Measurements from ENCODE around the gene LDLRAD4.

LDLRAD4 gene

DNA sequence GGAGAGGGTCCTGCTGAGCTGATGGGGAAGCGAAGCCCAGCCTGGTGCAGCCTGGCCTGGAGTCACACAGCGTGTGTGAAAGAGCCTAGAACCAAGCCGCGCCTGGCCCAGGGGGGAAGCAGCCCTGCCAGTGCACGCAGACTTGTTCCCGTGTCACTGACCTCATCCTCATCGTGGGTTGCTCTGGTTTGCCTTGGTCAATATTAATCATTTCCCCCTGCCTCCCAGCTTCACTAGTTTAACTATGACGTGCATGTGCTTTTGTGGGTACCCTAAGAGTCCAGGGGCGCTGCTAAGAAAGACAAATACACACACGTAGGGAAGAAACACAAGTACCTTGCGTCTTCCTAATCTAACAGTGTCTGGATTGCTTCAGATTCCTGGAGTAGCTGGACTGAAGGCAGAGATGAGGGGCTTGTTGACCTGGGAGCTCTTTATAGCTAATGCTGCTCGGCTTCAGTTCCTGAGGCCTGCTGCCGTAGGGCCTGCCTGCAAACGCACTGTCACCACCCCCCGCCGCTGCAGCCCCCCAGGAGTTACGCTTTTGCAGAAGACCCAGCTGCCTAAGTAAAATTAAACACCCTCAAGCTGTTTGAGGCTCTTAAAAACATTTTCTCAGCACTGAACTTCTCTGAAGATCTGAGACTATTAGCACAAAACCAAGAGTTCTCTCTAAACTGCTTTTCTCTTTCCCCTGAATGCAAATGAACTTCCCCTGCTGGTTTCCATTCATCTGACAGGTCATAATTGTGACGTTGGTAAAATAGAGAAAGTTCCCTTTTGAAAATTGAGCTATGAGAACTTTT, 348.6 kb downstream of the LDLRAD4 start:
- DNase-seq = peak; percentile 38

- peak; percentile 23 for DNase-seq
Observed at GRCh38 chr18:13568443-13569392, 350.2 kb downstream of the LDLRAD4 start.

- DNase-seq = no peak
Observed at GRCh38 chr18:13570216-13570615, 351.7 kb downstream of the LDLRAD4 start.

GRCh38 chr18:13570856-13571495, 352.4 kb downstream of the LDLRAD4 start:
- no peak for DNase-seq

DNA sequence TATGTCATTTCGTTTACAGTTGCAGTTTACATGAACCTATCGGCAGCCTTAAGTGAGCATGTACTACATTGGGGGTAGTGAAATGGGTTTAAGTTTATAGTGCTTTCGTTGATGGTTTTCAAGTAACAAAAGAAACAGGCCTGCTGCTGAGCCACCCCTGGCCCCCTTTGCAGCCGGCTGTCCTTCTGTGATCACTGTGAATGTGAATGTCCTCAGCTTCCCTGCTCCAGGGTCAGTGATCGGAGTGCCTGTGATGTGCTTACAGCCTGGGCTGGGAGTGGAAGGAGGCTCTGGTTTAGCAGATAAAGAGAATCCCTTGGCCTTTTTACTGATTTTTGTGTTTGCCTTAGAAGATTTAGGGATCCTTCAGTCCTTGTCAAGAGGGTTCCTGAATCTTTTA, 353.6 kb downstream of the LDLRAD4 start:
- DNase-seq = no peak

DNA sequence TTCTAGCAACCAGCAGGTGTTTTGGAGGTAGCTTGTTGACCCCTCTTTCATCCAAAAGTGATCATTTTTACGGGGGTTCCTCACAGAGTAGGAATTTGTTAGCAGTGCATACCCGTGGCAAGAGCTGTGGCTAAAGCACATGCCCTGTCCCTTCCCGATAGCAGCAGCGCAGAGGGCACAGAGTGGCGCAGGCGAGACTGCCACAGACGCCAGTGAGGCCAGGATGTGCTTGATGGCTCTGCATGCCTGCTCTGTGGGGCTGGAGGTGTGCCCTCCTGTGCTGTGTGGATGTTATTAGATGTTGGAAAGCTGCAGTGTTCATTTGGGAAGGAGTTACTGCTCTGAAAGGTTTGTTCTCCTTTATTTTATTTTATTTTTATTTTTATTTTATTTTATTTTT, 354.2 kb downstream of the LDLRAD4 start:
- DNase-seq = no peak

- no peak for DNase-seq
Observed at GRCh38 chr18:13573750-13574149, 355.2 kb downstream of the LDLRAD4 start.

DNA sequence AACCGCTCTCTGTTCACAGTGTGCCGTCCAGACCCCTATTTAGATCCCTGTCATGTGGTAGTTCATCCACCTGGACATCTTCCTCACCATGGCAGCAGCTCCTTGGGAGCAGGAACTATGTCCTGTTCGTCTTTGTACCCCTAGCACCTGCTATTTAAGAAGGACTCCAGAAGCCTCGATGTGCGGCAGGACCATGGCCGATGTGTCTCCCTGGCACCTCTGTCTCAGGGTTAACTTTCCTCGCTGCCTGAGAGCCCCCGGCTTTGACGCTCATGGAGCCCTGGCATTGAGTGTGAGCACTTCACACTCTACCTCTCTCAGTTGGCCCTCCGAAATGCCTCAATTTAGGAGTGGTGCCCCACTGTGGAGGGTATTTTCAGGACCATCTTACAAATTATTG, 355.8 kb downstream of the LDLRAD4 start:
- no peak for DNase-seq

GRCh38 chr18:13574761-13575160, 356.2 kb downstream of the LDLRAD4 start:
- DNase-seq = no peak

DNA sequence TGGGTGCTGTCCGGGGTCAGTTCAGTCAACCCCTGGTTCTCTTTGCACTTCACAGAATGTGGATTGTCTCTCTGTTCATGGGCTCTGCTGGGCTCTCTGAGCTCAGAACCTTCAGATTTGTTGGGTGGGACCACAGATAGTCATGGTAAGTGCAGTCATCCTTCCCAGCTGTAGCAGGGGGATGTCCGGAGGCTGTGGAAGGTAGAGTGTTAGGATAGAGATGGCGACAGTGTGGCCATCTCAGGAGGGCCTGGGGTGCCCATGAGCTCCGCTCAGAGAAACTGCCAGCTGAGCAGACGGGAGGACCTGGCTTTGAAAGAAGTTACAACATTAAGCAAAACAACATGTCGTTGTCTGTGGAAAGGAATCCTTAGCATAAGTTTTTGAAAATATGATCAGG, 358.0 kb downstream of the LDLRAD4 start:
- no peak for DNase-seq

GRCh38 chr18:13577091-13577697, 358.6 kb downstream of the LDLRAD4 start:
- peak; percentile 21 for DNase-seq

DNA sequence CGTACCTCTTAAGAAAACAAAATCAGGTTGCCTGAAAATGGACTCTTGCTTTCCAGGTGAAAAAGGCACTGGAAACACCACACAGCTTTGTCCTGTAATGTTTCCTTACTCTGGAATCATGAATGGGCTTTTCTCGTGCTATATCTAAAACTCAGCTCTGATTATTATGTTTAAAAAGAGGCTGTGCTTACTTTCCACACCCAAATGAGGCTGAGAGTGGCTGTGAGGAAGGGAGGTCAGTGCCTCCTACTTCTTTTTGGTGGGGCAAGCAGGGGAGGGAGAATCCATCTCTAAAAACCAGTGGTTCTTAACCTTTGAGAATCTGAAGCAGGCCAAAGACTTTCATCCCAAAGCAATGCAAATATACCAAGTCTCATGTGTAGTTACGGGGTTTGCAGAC, 359.2 kb downstream of the LDLRAD4 start:
- no peak for DNase-seq

DNA sequence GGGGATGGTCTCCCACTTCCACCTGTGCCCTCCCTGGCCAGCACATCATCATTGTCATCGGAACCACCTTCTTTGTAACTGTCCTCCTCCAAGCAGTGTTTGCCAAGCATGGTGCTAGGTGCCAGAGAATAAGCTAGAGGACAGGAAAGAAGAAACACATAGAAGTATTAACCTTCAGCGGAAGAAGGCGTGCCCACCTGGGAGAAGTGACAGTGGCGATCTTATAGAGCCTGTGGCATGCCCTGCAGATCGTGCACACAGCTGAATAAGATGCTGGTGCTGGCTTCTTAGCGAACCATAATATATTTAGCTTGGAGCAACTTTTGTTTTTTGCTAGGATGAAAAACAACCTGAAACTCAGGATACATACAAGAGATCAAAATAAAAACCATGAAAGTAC, 359.8 kb downstream of the LDLRAD4 start:
- no peak for DNase-seq

DNA sequence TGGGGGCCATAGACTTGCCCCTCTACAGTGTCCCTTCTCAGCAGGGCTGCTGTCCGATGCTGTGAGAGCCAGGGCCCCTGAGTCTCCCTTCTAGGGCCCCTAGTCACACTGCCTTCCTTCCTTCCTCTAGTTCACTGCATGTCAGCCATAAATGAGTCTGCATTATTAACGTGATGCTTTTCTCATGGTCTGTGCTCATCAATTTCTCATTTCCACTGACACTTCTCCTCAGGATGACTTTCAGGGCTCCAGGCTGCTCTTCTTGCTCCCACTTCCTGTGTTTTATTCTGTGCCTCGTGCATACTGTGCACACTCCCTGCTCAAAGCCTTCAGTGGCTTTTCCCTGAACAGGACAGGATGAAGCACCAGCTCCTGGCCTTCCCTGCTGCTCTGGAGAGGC, 361.3 kb downstream of the LDLRAD4 start:
- no peak for DNase-seq

DNA sequence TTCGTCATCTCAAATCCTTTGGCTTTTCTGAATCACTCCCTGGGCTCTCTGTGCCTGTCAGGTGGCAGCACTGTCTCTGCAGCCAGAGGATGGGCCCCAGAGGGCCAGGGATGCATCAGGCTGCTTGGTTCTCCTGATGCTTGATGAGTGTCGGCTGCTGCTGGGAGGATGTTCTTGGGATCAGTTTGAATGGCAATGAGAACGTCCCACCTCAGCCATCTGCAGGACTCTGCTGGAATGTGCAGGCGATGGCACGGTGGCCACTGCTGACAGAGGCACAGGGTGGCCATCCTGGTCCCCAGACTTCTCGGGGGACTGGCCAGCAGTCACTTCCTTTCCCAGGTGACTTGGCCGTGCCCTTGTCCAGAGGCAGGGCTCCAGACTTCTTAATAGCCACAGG, 361.8 kb downstream of the LDLRAD4 start:
- no peak for DNase-seq

DNA sequence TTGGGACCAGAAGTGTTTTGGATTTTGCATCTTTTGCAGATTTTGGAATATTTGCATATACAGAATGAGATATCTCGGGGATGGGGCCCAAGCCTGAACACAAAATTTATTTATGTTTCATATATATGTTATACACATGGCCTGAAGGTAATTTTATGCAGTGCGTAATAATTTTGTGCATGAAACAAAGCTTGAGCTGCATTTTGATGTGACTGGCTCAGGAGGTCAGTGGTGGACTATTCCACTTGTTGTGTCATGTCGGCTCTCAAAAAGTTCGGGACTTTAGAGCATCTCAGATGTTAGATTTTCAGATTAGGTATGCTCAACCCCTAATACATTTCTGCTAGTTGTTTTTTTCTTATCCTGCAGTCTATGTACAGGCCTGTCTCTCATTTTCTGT, 362.4 kb downstream of the LDLRAD4 start:
- no peak for DNase-seq

- no peak for DNase-seq
Observed at GRCh38 chr18:13581496-13582177, 363.1 kb downstream of the LDLRAD4 start.

GRCh38 chr18:13582178-13582670, 363.7 kb downstream of the LDLRAD4 start:
- no peak for DNase-seq

DNA sequence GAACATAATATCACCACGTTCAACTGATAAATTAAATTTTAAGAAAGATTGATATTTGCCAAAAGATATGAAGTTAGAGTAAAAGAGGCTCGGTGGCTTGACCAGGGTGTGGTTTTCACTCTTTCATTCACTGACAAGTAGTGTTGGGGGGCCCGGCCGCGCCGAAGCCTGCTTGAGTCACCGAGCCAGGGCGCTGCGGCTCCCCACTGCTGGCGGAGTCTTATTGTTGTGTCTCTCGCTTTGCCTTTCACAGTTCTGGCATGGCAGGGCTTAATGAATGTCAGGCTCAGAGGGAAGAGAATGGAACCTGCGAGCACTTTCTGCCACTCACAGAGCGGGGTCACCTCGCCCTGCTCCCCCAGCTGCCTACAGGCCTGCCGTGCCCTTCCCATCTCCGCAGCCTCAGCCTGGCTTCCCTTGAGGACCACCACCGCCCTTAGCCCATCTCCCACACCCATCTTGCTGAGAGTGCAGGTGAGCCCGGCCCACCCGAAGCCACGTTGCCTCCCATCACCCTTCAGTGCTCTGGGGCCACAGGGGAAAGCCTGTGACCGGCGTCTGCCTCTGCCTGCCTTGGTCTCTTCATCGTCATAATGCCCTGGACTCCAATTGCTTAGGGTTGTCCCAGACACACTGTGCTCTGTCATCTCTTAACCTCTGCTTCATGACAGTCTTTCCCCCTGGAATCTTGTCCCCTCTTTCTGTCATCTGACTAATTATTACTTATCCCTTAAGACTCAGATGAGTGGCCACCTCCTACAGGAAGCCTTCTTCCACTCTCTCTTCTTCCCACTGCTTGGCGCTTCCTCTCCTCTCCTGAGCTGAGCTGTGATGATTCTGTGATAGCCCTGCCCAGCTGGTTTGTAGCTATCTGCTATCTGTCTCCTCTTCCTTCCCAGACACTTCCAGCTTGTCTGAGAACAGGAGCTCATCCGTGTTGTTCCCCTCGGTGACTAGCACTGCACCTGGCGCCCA, 365.3 kb downstream of the LDLRAD4 start:
- no peak for DNase-seq

- no peak for DNase-seq
Observed at GRCh38 chr18:13584825-13585224, 366.3 kb downstream of the LDLRAD4 start.
